ENCODE measurements around the gene BGLAP.

The BGLAP gene

DNA sequence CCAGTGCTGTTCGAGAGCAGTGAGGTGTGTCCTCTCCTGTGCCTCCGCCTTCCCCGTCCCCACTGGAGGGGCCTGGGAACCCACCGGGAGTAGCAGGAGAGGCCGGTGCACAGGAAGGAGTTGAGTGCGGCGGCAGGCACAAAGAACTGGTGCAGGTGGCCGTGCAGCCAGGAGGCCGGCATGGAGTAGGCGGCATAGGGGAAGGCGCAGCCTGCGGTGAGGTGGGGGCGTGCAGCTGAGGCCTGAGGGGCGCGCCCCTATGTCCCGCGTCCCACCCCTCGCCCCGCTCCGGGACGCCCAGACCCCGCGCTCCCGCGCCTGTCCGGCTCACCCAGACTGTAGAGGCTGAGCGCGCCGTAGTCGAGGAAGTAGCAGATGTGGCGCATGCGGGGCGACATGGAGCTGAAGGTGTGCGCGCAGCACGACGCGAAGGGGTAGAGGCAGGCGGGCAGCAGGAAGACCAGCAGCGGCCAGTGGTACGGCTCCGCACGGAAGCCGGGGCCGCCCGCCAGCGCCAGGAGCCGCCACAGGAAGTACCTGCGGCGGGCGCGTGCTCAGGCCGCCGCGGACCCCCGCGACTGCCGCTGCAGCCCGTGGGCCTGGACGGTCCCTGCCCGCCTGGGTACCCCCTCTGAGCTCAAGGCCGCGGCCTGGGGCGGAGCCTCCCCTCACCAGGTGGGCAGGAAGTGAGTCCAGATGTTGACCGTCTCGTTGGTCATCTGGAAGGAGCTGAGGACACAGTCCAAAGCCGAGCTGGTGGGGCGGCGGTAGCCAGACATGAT lies 3.7 kb downstream of the BGLAP start:
- no peaks in the 10 kb centered on the region for H3K27me3 ChIP-seq (ENCODE audit: insufficient read depth, low read length, poor library complexity)
- peaks cover 17% of the 10 kb centered on the region for H4K20me1 ChIP-seq (ENCODE audit: insufficient read depth, low read length)
- TF ChIP-seq, protein P1, sequence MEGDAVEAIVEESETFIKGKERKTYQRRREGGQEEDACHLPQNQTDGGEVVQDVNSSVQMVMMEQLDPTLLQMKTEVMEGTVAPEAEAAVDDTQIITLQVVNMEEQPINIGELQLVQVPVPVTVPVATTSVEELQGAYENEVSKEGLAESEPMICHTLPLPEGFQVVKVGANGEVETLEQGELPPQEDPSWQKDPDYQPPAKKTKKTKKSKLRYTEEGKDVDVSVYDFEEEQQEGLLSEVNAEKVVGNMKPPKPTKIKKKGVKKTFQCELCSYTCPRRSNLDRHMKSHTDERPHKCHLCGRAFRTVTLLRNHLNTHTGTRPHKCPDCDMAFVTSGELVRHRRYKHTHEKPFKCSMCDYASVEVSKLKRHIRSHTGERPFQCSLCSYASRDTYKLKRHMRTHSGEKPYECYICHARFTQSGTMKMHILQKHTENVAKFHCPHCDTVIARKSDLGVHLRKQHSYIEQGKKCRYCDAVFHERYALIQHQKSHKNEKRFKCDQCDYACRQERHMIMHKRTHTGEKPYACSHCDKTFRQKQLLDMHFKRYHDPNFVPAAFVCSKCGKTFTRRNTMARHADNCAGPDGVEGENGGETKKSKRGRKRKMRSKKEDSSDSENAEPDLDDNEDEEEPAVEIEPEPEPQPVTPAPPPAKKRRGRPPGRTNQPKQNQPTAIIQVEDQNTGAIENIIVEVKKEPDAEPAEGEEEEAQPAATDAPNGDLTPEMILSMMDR (IDR thresholded peaks at IDR 0.05; ENCODE audit: borderline replicate concordance, extremely low read depth, low read length, poor library complexity, severe bottlenecking): no peak
- TF ChIP-seq EZH2 (IDR thresholded peaks at IDR 0.05; ENCODE audit: borderline replicate concordance, low read depth, low read length, severe bottlenecking): no peak
- ATAC-seq (ENCODE audit: insufficient read depth, low read depth): no peak
- H3K79me2 ChIP-seq (ENCODE audit: insufficient read depth, low read length): no peaks in the 10 kb centered on the region
- no peak overlapping the region for H3K9ac ChIP-seq (ENCODE audit: low read depth, low read length)
- no peak overlapping the region for H3K27ac ChIP-seq (ENCODE audit: low read length)
- no peak overlapping the region for H2AFZ ChIP-seq (ENCODE audit: low read depth, low read length)
- H3K36me3 ChIP-seq (ENCODE audit: insufficient read depth, low read length): peaks cover 22% of the 10 kb centered on the region
- H3K9me3 ChIP-seq (ENCODE audit: insufficient read depth, low read length, severe bottlenecking): no peaks in the 10 kb centered on the region
- H3K4me1 ChIP-seq (ENCODE audit: insufficient read depth, low read length): no peaks in the 10 kb centered on the region
- no peak for DNase-seq
- H3K4me2 ChIP-seq (ENCODE audit: insufficient read depth, low read length): no peak overlapping the region
- H3K4me3 ChIP-seq (ENCODE audit: low read depth in 1 of 2, low read length in 2 of 2): no peak overlapping the region

DNA sequence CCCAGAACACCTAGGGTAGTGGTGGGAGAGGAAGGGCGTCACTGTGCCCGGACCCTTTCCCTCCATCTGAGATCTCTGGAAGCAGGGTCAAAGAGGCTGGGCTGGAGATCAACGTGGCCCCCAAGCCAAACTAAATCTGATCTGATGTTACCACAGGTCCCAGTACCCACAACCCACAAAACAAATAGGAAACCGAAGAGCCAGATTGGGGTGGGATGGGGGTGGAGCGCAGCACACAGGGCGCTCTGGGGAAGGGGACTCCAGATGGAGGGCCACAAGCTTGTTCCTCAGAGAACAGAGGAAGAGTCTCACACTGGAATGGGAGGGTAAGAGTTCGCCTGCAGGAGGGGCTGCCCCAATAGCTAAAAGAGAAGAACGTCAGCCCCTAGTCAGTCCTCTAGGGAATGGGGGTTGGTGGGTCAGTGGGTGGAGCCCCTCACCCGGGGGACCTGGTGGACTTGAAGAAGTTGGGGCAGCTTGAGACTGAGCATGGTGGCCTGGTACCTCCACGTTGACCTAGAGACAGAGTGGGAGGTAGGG lies 4.3 kb downstream of the BGLAP start:
- no peaks in the 10 kb centered on the region for H3K27me3 ChIP-seq (ENCODE audit: insufficient read depth, low read length, poor library complexity)
- no peak overlapping the region for H2AFZ ChIP-seq (ENCODE audit: low read depth, low read length)
- no peak overlapping the region for H3K4me2 ChIP-seq (ENCODE audit: insufficient read depth, low read length)
- no peak overlapping the region for H3K4me3 ChIP-seq (ENCODE audit: low read depth in 1 of 2, low read length in 2 of 2)
- no peaks in the 10 kb centered on the region for H3K79me2 ChIP-seq (ENCODE audit: insufficient read depth, low read length)
- H3K9me3 ChIP-seq (ENCODE audit: insufficient read depth, low read length, severe bottlenecking): no peaks in the 10 kb centered on the region
- H3K36me3 ChIP-seq (ENCODE audit: insufficient read depth, low read length): peaks cover 26% of the 10 kb centered on the region
- H4K20me1 ChIP-seq (ENCODE audit: insufficient read depth, low read length): peaks cover 17% of the 10 kb centered on the region
- no peak for TF ChIP-seq EZH2 (IDR thresholded peaks at IDR 0.05; ENCODE audit: borderline replicate concordance, low read depth, low read length, severe bottlenecking)
- TF ChIP-seq, protein P1 (IDR thresholded peaks at IDR 0.05; ENCODE audit: borderline replicate concordance, extremely low read depth, low read length, poor library complexity, severe bottlenecking): no peak
- no peak overlapping the region for H3K27ac ChIP-seq (ENCODE audit: low read length)
- no peaks in the 10 kb centered on the region for H3K4me1 ChIP-seq (ENCODE audit: insufficient read depth, low read length)
- ATAC-seq (ENCODE audit: insufficient read depth, low read depth) (0 out of 3 replicates have a peak, but pooled peaks have one; percentile 3), DNase-seq (no peak)
- H3K9ac ChIP-seq (ENCODE audit: low read depth, low read length): no peak overlapping the region

DNA sequence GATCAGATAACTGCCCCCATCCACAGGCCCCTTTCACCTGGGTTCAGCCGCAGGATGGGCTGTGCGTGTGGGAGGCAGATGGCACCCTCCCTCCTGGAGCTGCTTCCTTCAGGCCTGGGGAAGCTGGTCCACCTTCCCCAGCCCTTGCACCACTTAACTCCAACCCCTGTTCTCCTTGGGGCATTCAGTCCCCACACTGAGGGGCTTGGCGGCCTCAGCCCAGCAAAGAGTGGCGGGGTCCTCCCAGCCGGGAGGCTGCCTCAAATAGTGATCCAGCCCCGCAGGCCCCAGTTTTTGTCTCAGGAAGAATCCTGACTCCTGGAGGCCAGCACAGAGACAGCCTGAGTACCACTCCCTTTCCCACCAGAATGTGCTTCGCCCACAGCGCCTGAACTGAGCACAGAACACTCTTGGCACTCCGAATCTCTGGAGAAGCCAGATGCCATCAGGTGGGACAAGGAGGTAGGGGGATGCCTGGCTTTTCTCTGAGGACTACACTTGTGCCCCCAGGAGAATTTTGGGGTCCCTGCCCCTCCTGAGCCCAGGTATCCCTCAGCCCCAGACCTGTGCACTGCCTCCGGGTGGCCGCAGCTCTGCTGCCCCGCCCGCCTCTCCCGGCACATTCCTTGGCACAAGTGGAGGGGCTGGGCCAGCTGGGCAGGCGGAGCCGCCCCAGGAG lies 4.9 kb downstream of the BGLAP start:
- Histone ChIP-seq H3K4me2 (ENCODE audit: insufficient read depth, low read length) (no peak overlapping the region), H3K9me3 (ENCODE audit: insufficient read depth, low read length, severe bottlenecking) (no peaks in the 10 kb centered on the region), H4K20me1 (ENCODE audit: insufficient read depth, low read length) (peaks cover 17% of the 10 kb centered on the region), H3K36me3 (ENCODE audit: insufficient read depth, low read length) (peaks cover 32% of the 10 kb centered on the region), H3K79me2 (ENCODE audit: insufficient read depth, low read length) (no peaks in the 10 kb centered on the region), H3K27me3 (ENCODE audit: insufficient read depth, low read length, poor library complexity) (no peaks in the 10 kb centered on the region), H3K4me3 (ENCODE audit: low read depth in 1 of 2, low read length in 2 of 2) (no peak overlapping the region), H3K27ac (ENCODE audit: low read length) (no peak overlapping the region), H2AFZ (ENCODE audit: low read depth, low read length) (no peak overlapping the region), H3K9ac (ENCODE audit: low read depth, low read length) (no peak overlapping the region), H3K4me1 (ENCODE audit: insufficient read depth, low read length) (no peaks in the 10 kb centered on the region)
- ATAC-seq (ENCODE audit: insufficient read depth, low read depth): peak; percentile 15; the same call in 2 of the 3 replicates
- DNase-seq: no peak
- TF ChIP-seq, protein P1 (IDR thresholded peaks at IDR 0.05; ENCODE audit: borderline replicate concordance, extremely low read depth, low read length, poor library complexity, severe bottlenecking): no peak
- no peak for TF ChIP-seq EZH2 (IDR thresholded peaks at IDR 0.05; ENCODE audit: borderline replicate concordance, low read depth, low read length, severe bottlenecking)

All from DND-41 (cell line).